ENCODE measurements around the gene ZNF81.

Gene ZNF81

DNA sequence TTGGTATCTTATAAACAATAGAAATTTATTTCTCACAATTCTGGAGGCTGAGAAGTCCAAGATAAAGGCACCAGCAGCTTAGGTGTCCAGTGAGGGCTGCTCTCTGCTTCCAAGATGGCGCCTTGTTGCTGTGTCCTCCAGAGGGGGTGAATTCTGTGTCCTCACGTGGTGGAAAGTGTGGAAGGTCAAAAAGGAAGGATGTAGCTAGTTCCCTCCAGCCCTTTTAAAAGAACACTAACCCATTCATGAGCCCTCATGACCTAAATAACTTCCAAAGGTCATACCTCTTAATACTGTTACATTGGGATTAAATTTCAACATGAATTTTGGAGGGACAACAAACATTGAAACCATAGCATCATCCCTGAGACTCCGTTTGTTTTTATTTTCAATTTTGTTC is 48.8 kb downstream of the ZNF81 start:
- H3K36me3 Mint-ChIP-seq (ENCODE audit: low read depth): peaks cover 71% of the 10 kb centered on the region
- H3K27me3 Mint-ChIP-seq (ENCODE audit: low read depth, poor library complexity): peaks cover 2% of the 10 kb centered on the region
- no peak overlapping the region for H3K27ac Mint-ChIP-seq
- peaks cover 68% of the 10 kb centered on the region for H3K9me3 Mint-ChIP-seq
- H3K4me1 Mint-ChIP-seq: no peaks in the 10 kb centered on the region
- no peak overlapping the region for H3K4me3 Mint-ChIP-seq
- DNase-seq: no peak
- no peak for TF ChIP-seq CTCF (IDR thresholded peaks at IDR 0.05)

DNA sequence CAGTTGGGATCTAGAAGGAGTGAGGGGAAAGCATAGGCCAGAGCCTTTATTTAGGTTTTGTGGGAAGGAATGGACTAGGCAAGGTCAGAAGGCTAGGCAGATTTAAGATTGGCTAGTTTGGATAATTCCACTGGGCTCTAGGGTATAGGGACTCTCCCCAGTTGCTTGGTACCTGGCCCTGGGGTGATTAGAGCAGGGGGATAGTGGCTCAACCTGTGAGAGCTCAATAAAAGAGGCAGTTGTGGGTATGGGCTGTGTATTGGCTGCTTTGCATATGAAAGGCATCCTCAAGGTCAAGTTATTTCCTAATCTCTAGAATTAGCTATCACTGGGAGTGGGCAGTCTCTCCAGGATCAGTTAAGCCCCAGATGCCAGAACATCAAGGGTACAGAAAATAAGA is 61.3 kb downstream of the ZNF81 start:
- peaks cover under 1% of the 10 kb centered on the region for H3K27me3 Mint-ChIP-seq (ENCODE audit: low read depth, poor library complexity)
- peaks cover 32% of the 10 kb centered on the region for H3K36me3 Mint-ChIP-seq (ENCODE audit: low read depth)
- peaks cover 43% of the 10 kb centered on the region for H3K9me3 Mint-ChIP-seq
- no peak overlapping the region for H3K27ac Mint-ChIP-seq
- DNase-seq: no peak
- no peaks in the 10 kb centered on the region for H3K4me1 Mint-ChIP-seq
- H3K4me3 Mint-ChIP-seq: no peak overlapping the region
- TF ChIP-seq CTCF (IDR thresholded peaks at IDR 0.05): no peak

DNA sequence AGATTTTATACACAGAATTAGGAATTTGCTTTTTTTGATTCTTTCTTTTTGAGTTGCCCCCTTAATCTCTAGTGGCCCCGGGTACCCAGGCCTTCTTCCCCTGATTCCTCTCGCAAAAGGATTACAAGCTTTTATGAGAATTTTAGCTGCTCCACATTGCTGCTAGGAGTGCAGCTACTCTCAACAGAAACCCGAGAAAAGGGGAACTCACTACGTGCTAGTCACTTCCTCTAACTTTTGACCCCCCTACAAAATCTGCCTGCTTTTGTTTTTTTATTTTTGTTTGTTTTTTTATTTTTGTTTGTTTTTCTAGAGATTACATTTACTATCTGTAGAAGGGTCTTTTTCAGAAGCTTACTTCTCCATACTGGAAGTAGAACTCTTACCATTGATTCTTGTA is 64.1 kb downstream of the ZNF81 start:
- no peak for TF ChIP-seq CTCF (IDR thresholded peaks at IDR 0.05)
- no peak overlapping the region for H3K27ac Mint-ChIP-seq
- peaks cover 32% of the 10 kb centered on the region for H3K9me3 Mint-ChIP-seq
- DNase-seq: no peak
- no peak overlapping the region for H3K4me3 Mint-ChIP-seq
- no peaks in the 10 kb centered on the region for H3K4me1 Mint-ChIP-seq
- no peaks in the 10 kb centered on the region for H3K27me3 Mint-ChIP-seq (ENCODE audit: low read depth, poor library complexity)
- peaks cover 14% of the 10 kb centered on the region for H3K36me3 Mint-ChIP-seq (ENCODE audit: low read depth)

DNA sequence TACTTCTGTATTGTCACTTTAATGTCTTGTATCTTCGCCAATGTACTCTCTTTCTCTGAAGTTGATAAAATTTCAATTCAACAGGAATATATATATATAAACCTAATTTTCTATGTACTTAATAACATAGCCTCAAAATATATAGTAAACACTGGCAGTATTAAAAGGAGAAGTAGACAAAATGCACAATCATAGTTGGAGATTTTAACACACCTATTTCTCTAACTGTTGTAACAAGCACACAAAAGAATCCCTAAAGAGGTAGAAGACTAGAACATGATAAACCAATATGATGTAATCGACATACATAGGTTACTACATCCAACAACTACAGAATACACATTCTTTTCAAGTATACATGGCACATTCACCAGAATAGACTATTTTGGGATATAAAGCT is 65.5 kb downstream of the ZNF81 start:
- Mint-ChIP-seq H3K27ac (no peak overlapping the region), H3K36me3 (ENCODE audit: low read depth) (peaks cover 5% of the 10 kb centered on the region), H3K27me3 (ENCODE audit: low read depth, poor library complexity) (no peaks in the 10 kb centered on the region), H3K9me3 (peaks cover 25% of the 10 kb centered on the region), H3K4me1 (no peaks in the 10 kb centered on the region), H3K4me3 (no peak overlapping the region)
- TF ChIP-seq CTCF (IDR thresholded peaks at IDR 0.05): no peak
- no peak for DNase-seq

- H3K36me3 Mint-ChIP-seq (ENCODE audit: low read depth): peaks cover 74% of the 10 kb centered on the region
- H3K27me3 Mint-ChIP-seq (ENCODE audit: low read depth, poor library complexity): peaks cover 3% of the 10 kb centered on the region
- DNase-seq: no peak
- H3K9me3 Mint-ChIP-seq: peaks cover 83% of the 10 kb centered on the region
- H3K27ac Mint-ChIP-seq: no peak overlapping the region
- H3K4me1 Mint-ChIP-seq: no peaks in the 10 kb centered on the region
- H3K4me3 Mint-ChIP-seq: no peak overlapping the region
- TF ChIP-seq CTCF (IDR thresholded peaks at IDR 0.05): no peak
Observed at GRCh38 chrX:47915886-47916493, 79.3 kb downstream of the ZNF81 start.

DNA sequence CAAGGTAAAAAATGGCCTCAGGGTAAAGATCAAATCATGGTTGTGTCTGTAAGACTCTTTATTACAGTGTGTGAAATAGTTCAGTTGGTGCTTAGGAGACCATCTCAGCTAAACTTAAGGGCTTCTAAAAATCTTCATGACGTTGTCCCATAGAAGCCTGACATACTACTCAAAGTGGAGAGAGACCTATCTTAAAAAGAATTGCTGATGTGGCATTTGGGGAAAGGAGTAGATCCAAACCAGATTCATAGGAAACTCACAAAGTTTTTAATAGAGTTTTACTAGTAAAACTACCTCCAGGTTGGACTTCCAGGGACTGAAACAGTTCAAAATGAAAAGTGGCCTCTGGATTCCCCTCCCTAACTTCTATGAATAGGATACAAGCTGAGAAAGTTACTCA is 81.6 kb downstream of the ZNF81 start:
- H3K36me3 Mint-ChIP-seq (ENCODE audit: low read depth): peaks cover 60% of the 10 kb centered on the region
- TF ChIP-seq CTCF (IDR thresholded peaks at IDR 0.05): no peak
- peaks cover 71% of the 10 kb centered on the region for H3K9me3 Mint-ChIP-seq
- H3K27ac Mint-ChIP-seq: no peak overlapping the region
- H3K4me1 Mint-ChIP-seq: no peaks in the 10 kb centered on the region
- H3K4me3 Mint-ChIP-seq: no peak overlapping the region
- no peak for DNase-seq
- peaks cover 3% of the 10 kb centered on the region for H3K27me3 Mint-ChIP-seq (ENCODE audit: low read depth, poor library complexity)

All from nephron progenitor cell (in vitro differentiated cells).